Fibroblast of mammary gland (primary cell): ENCODE results near the gene SV2A.

Source experiments
- DNase-seq: peaks from one replicate; pipeline ENCODE4 v3.0.0-alpha.2; 2010; ENCODE audit warnings: low read depth
- H3K4me3 ChIP-seq: 2 replicates; pipeline ENCODE4 v1.5.1; 2011; ENCODE audit warnings: low read depth, mild to moderate bottlenecking, low read length, moderate library complexity; ENCODE audit not compliant: control insufficient read depth
- TF ChIP-seq, protein P1 (sequence below): conservative IDR thresholded peaks from 2 replicates; pipeline ENCODE4 v1.5.1; 2011; ENCODE audit warnings: low read depth, low read length, inconsistent platforms; ENCODE audit not compliant: control insufficient read depth, insufficient read depth

Gene SV2A, protein sequence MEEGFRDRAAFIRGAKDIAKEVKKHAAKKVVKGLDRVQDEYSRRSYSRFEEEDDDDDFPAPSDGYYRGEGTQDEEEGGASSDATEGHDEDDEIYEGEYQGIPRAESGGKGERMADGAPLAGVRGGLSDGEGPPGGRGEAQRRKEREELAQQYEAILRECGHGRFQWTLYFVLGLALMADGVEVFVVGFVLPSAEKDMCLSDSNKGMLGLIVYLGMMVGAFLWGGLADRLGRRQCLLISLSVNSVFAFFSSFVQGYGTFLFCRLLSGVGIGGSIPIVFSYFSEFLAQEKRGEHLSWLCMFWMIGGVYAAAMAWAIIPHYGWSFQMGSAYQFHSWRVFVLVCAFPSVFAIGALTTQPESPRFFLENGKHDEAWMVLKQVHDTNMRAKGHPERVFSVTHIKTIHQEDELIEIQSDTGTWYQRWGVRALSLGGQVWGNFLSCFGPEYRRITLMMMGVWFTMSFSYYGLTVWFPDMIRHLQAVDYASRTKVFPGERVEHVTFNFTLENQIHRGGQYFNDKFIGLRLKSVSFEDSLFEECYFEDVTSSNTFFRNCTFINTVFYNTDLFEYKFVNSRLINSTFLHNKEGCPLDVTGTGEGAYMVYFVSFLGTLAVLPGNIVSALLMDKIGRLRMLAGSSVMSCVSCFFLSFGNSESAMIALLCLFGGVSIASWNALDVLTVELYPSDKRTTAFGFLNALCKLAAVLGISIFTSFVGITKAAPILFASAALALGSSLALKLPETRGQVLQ

DNA sequence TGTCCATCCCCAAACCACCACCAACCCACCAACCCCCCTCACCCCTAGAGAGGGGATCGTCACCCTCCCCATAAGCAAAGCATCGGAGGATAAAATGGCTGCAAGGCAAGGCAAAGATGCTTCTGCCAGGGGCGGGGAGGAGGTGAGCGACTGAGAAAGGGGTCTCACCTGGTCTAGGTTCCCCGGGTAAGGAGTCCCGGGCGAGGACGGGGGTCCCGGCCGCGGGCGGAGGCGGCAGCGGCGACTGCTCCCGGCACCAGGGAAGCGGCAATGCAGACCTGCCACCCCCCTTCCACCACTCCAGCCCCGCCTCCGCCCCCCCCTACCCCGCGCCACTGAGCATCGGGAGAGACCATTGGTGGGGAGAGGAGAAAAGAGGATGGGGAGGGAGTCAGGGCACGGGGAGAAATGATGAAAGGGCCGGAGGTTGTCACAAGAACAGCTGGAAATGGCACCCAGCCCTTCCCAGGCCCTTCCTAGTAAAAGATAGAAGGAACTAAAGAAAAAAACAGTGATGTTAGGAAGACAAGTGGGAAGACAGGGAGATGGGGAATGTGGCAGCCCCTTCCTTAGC, at the start of gene SV2A:
Gene SV2A (minus strand): TSS at position 274 of the 574 bp plus-strand sequence. CDS start 4,004 bp downstream, outside the sequence.
- peak; percentile 69 for DNase-seq
- TF ChIP-seq, protein P1, sequence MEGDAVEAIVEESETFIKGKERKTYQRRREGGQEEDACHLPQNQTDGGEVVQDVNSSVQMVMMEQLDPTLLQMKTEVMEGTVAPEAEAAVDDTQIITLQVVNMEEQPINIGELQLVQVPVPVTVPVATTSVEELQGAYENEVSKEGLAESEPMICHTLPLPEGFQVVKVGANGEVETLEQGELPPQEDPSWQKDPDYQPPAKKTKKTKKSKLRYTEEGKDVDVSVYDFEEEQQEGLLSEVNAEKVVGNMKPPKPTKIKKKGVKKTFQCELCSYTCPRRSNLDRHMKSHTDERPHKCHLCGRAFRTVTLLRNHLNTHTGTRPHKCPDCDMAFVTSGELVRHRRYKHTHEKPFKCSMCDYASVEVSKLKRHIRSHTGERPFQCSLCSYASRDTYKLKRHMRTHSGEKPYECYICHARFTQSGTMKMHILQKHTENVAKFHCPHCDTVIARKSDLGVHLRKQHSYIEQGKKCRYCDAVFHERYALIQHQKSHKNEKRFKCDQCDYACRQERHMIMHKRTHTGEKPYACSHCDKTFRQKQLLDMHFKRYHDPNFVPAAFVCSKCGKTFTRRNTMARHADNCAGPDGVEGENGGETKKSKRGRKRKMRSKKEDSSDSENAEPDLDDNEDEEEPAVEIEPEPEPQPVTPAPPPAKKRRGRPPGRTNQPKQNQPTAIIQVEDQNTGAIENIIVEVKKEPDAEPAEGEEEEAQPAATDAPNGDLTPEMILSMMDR: no peak
- peak within 1 kb of the TSS; percentile 79 for H3K4me3 ChIP-seq

GRCh38 chr1:149967041-149967440, 49.4 kb upstream of the SV2A start:
- H3K4me3 ChIP-seq: no peak overlapping the region
- TF ChIP-seq, protein P1: no peak
- DNase-seq: no peak

- no peak for DNase-seq
- TF ChIP-seq, protein P1: no peak
Measured at GRCh38 chr1:149966405-149966804, 48.8 kb upstream of the SV2A start.

DNA sequence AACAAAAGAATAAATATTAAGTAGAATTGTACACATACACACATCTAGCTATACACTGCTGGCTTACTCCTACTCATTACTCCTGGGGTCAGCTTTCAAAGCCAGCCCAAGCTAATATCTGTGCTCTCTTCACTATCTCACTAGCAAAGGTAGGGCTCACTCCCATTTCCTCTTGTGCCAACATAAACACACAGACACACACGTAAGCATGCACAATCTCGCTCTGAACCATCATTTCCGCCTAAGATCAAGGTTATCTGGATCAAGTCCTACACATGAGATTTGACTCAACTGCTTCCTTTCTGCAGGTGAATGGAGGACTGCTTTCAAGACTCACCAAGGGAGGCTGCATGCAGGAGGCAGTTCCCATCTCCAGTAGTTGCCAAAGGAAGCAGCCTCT, 47.8 kb upstream of the SV2A start:
- no peak overlapping the region for H3K4me3 ChIP-seq
- TF ChIP-seq, protein P1: no peak
- DNase-seq: no peak

More at GRCh38 chr1:149966405-149966804, 48.8 kb upstream of the SV2A start:
- no peak overlapping the region for H3K4me3 ChIP-seq

DNA sequence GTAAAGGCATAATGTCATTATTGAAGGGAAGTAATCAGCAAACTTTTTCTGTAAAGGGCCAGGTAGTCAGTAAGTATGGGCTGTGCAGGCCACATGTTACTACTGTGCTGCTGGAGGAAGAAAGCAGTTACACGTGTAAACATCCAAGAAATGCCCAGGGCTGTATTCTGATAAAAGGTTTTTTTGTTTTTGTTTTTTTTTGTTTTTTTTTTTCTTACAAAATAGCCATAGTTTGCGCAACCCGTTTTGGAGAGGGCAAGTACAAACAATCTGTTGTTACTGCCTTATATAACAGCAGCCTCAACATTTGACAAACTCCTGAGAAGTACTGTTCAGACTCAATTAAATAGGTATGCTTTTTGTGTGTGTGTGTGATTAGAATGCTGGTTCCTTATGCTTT, 45.7 kb upstream of the SV2A start:
- DNase-seq: no peak
- H3K4me3 ChIP-seq: no peak overlapping the region
- TF ChIP-seq, protein P1: no peak

DNA sequence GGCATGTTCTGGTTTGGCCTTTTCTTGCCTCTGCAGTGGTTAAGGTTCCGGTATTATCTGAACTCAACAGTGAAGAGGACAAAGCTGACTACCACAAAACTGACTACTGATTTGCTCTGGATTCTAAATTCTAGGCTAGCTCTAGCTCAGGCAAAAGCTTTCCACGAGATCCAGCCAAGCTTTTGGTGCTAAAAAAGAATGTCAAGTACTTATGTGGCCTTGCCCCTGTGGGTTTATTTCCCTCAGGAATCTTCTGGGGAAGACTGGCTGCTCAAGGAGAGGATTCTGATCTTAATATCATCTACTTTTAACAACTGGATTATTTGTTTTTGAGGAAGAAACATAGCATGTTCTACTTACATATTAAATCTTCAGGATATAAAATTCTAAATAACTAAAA, 45.1 kb upstream of the SV2A start:
- H3K4me3 ChIP-seq: no peak overlapping the region

More for the DNA sequence above, 45.1 kb upstream of the SV2A start:
- TF ChIP-seq, protein P1: no peak
- DNase-seq: no peak
